Stomach (tissue), 4 donors: ENCODE results near the gene SLC38A3.

ENCODE experiments used
- EP300 ChIP-seq: sonication (generic); formaldehyde crosslinking; IDR thresholded peaks from one replicate; pipeline ENCODE4 v1.6.1; 2017; ENCODE audit warnings: antibody characterized with exemption
- POLR2A ChIP-seq, 4 donors: fragments of 450-650 bp; IDR thresholded peaks; one replicate each; pipeline ENCODE4 v1.6.1; 2016; ENCODE audit warnings: antibody characterized with exemption in 4 of 4, control low read depth in 2 of 4, mild to moderate bottlenecking in 1 of 4, moderate library complexity in 1 of 4
- POLR2AphosphoS5 ChIP-seq, 3 donors: sonication (generic); formaldehyde crosslinking; IDR thresholded peaks; one replicate each; pipeline ENCODE4 v1.6.1; 2016; ENCODE audit warnings: antibody characterized with exemption in 3 of 3
- TF ChIP-seq, protein P1 (sequence below), 7 experiments: fragments of 450-650 bp in 4 of 7; fragments of 200-600 bp in 3 of 7; sonication (generic) in 3 of 7; IDR thresholded peaks; one replicate each; pipeline ENCODE4 v1.5.1; 2016 to 2019; ENCODE audit warnings: antibody characterized with exemption in 7 of 7, control low read depth in 2 of 7, mild to moderate bottlenecking in 1 of 7

DNA sequence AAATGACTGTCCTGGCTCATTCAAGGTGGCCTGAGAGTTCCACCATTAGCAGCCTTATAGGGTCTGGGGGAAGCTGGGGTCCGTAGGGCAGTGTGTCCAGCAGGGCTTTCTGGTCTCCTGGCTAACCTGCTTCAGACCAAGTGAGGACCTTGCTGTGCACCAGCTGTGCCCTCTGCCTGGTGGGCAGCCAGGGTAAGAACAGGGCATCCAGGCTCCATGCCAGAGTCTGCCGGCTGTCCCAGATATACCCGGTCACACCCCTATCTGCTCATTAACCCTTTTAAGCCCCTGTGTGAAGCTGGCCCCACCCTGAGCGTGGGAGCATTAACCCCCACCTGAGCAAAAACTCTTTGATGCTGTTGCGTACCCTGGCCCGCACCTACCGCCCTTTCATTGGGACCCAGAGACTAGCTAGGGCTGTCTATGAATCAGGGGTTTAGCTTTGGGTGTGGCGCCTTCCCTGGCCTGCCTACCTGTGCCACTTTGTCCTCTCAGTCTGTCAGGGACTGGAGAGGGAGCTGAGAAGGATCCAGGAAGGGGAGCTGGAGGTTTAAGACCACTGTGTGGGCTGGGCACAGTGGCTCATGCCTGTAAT is 32.3 kb upstream of the SLC38A3 start:
- TF ChIP-seq, protein P1, sequence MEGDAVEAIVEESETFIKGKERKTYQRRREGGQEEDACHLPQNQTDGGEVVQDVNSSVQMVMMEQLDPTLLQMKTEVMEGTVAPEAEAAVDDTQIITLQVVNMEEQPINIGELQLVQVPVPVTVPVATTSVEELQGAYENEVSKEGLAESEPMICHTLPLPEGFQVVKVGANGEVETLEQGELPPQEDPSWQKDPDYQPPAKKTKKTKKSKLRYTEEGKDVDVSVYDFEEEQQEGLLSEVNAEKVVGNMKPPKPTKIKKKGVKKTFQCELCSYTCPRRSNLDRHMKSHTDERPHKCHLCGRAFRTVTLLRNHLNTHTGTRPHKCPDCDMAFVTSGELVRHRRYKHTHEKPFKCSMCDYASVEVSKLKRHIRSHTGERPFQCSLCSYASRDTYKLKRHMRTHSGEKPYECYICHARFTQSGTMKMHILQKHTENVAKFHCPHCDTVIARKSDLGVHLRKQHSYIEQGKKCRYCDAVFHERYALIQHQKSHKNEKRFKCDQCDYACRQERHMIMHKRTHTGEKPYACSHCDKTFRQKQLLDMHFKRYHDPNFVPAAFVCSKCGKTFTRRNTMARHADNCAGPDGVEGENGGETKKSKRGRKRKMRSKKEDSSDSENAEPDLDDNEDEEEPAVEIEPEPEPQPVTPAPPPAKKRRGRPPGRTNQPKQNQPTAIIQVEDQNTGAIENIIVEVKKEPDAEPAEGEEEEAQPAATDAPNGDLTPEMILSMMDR (IDR thresholded peaks at IDR 0.05): no peak
- TF ChIP-seq POLR2A (IDR thresholded peaks at IDR 0.05) (no peak), EP300 (no peak), POLR2AphosphoS5 (IDR thresholded peaks at IDR 0.05) (no peak)
